CD4-positive, alpha-beta memory T cell (primary cell): ENCODE results near the gene PISD. TPM values are rescaled to one million over a fixed set of nuclear protein-coding genes. Genes with fewer than 3 reads are reported as not detected.
A peak's percentile ranks its signal among the peaks of the same experiment; 100 is the strongest.
"Not testable (repeated sequence)": the region's sequence is repeated elsewhere in the genome, so short reads cannot be mapped to it uniquely, and the experiment has no call there.

Source experiments
- CTCF ChIA-PET: fragments of 350-600 bp; sonication (Branson Sonifier 250); formaldehyde crosslinking; loops from one replicate; lab custom pipeline; 2021; ENCODE audit warnings: inconsistent platforms; ENCODE audit not compliant: partially characterized antibody; lab: Charles Lee
- POLR2A ChIA-PET: fragments of 350-600 bp; sonication (Branson Sonifier 250); formaldehyde crosslinking; loops from one replicate; lab custom pipeline; 2021; ENCODE audit not compliant: partially characterized antibody; lab: Charles Lee
- DNase-seq, 5 donors: peaks; one replicate each; pipeline versions ENCODE4 v3.0.0 to v3.0.0-alpha.2; 2020 to 2022; ENCODE audit warnings: mixed read lengths in 1 of 5
- H3K27ac ChIP-seq: one replicate; pipeline ENCODE4 v1.7.0; 2013; ENCODE audit warnings: low read depth, low read length
- H3K27me3 ChIP-seq: 2 replicates; pipeline ENCODE4 v1.7.0; 2013; ENCODE audit warnings: mild to moderate bottlenecking, low read length, moderate library complexity; ENCODE audit not compliant: insufficient read depth
- H3K36me3 ChIP-seq: 2 replicates; pipeline ENCODE4 v1.7.0; 2013; ENCODE audit warnings: mild to moderate bottlenecking, low read length, moderate library complexity; ENCODE audit not compliant: insufficient read depth
- H3K4me1 ChIP-seq: 2 replicates; pipeline ENCODE4 v1.7.0; 2013; ENCODE audit warnings: mild to moderate bottlenecking, low read length, moderate library complexity; ENCODE audit not compliant: insufficient read depth
- H3K4me3 ChIP-seq, 2 donors: one replicate each; pipeline ENCODE4 v1.7.0; 2013; ENCODE audit warnings: low read length in 2 of 2, mild to moderate bottlenecking in 1 of 2
- H3K9me3 ChIP-seq, 2 donors: one replicate each; pipeline ENCODE4 v1.7.0; 2013; ENCODE audit warnings: low read length in 2 of 2, control low read depth in 1 of 2; ENCODE audit not compliant: control insufficient read depth in 1 of 2
- H3K27ac Mint-ChIP-seq, 7 donors: one replicate each; pipeline ENCODE4 v1.8.0; 2020 to 2021; ENCODE audit warnings: mixed read lengths in 7 of 7, mild to moderate bottlenecking in 6 of 7, inconsistent platforms in 3 of 7, moderate library complexity in 3 of 7
- H3K27me3 Mint-ChIP-seq, 2 donors: one replicate each; pipeline ENCODE4 v1.8.0; 2020 to 2021; ENCODE audit warnings: mixed read lengths in 2 of 2
- H3K36me3 Mint-ChIP-seq, 2 donors: one replicate each; pipeline ENCODE4 v1.8.0; 2020 to 2021; ENCODE audit warnings: mixed read lengths in 2 of 2, inconsistent platforms in 1 of 2, mild to moderate bottlenecking in 1 of 2
- H3K4me1 Mint-ChIP-seq, 4 donors: one replicate each; pipeline ENCODE4 v1.8.0; 2020 to 2021; ENCODE audit warnings: mixed read lengths in 4 of 4, mild to moderate bottlenecking in 1 of 4
- H3K4me3 Mint-ChIP-seq, 8 donors: one replicate each; pipeline ENCODE4 v1.8.0; 2020 to 2021; ENCODE audit warnings: mixed read lengths in 8 of 8, mild to moderate bottlenecking in 7 of 8, moderate library complexity in 6 of 8, inconsistent platforms in 3 of 8
- H3K9me3 Mint-ChIP-seq, 8 donors: one replicate each; pipeline ENCODE4 v1.8.0; 2020 to 2021; ENCODE audit warnings: mixed read lengths in 8 of 8, mild to moderate bottlenecking in 5 of 8, inconsistent platforms in 3 of 8, moderate library complexity in 1 of 8
- intact Hi-C: fragments of 100-400 bp; cut with micrococcal nuclease; formaldehyde crosslinking; loops from one replicate; pipeline ENCODE4 v1.15.1; 2023
- polyA plus RNA-seq, 2 donors: library from polyadenylated mRNA; unstranded; fragments of 300-500 nt; fragmentation: Illumina TruSeq; gene quantifications; one replicate each; pipeline ENCODE4 v1.2.3, GENCODE V29; 2021
- total RNA-seq, 2 experiments: library from RNA; stranded (reverse); gene quantifications; one replicate each; pipeline ENCODE4 v1.2.3, GENCODE V29; 2021

Gene PISD
- total and polyA plus RNA-seq, 4 experiments from 2014 or later = 16.7 to 35.4 (median 30.8) TPM

DNA sequence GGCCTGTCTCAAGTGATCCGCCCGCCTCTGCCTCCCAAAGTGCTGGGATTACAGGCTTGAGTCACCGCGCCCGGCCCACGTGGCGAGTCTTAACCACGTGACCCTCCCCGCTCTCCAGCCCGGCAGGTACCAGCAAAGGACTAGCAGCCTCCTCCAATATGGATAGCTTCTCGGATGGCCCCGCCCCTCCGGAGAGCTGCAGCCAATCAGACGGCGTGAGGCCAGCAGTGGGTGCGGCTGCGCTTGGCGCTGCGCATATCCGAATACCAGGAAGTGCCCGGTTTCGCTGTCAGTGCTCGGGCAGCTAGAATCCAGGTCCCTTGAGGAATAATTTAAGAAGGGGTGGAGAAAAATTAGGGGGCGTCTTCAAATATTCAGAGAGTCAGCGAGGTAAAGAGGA lies 14.7 kb upstream of the PISD start:
- intact Hi-C loops = loop anchor here (1.0 to 2.0 kb wide), 3 partner anchors 14 to 1252 kb away; partner anchors contain the start of genes MTFP1 and PISD
- Histone ChIP-seq H3K27ac (peak overlapping the region; percentile 76), H3K4me1 (peaks cover 3% of the 10 kb centered on the region), H3K36me3 (no peaks in the 10 kb centered on the region), H3K9me3 (no peaks in the 10 kb centered on the region), H3K27me3 (no peaks in the 10 kb centered on the region), H3K4me3 (peak overlapping the region; percentile 65 to 80)
- H3K4me1 Mint-ChIP-seq = peaks cover 10 to 13% (median 12%) of the 10 kb centered on the region in 4 donors
- H3K4me3 Mint-ChIP-seq = peak overlapping the region; percentile 92 to 100 (median 96)
- ChIA-PET POLR2A (interaction anchor here (1.1 to 3.7 kb wide), 9 partner anchors 8 to 387 kb away, joined by 3 to 70 read pairs (median 7); partner anchors contain the start of genes DEPDC5 and PISD), CTCF (interaction anchor here (0.5 to 5.4 kb wide), 10 partner anchors 12 to 384 kb away, joined by 3 to 78 read pairs (median 3); partner anchors contain the start of gene PISD)
- H3K27ac Mint-ChIP-seq = peak overlapping the region; percentile 91 to 100 (median 97)
- DNase-seq = peak; percentile 89 to 94 (median 89)
- peaks cover 0 to 2% of the 10 kb centered on the region in 2 donors for H3K36me3 Mint-ChIP-seq
- H3K9me3 Mint-ChIP-seq = peaks cover 0 to 4% (median 0%) of the 10 kb centered on the region in 8 donors
- no peaks in the 10 kb centered on the region for H3K27me3 Mint-ChIP-seq

DNA sequence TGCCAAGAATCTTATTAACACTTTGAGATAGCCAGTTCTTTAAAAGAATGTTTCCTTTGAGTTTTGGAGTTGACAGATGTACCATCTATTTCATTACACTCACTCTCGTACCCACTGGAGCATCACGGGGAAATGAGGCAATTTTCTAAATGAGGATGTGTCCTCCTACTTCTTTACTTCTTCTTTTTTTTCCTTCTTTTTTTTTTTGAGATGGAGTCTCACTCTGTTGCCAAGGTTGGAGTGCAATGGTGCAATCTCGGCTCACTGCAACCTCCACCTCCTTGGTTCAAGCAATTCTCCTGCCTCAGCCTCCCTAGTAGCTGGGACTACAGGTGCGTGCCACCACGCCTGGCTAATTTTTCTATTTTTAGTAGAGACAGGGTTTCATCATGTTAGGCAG lies 12.2 kb upstream of the PISD start:
- CTCF ChIA-PET = interaction anchor here (0.9 kb wide), 1 partner anchor 10 kb away, joined by 3 read pairs; no protein-coding TSS in a partner anchor
- H3K9me3 Mint-ChIP-seq, H3K27me3 Mint-ChIP-seq, H3K4me3 ChIP-seq, H3K36me3 Mint-ChIP-seq, intact Hi-C loops, H3K27me3 ChIP-seq, DNase-seq, H3K27ac ChIP-seq, H3K36me3 ChIP-seq, H3K9me3 ChIP-seq, H3K27ac Mint-ChIP-seq, H3K4me1 ChIP-seq, H3K4me3 Mint-ChIP-seq, POLR2A ChIA-PET: not testable (repeated sequence)
- H3K4me1 Mint-ChIP-seq = peaks cover 10 to 13% (median 12%) of the 10 kb centered on the region in 4 donors

DNA sequence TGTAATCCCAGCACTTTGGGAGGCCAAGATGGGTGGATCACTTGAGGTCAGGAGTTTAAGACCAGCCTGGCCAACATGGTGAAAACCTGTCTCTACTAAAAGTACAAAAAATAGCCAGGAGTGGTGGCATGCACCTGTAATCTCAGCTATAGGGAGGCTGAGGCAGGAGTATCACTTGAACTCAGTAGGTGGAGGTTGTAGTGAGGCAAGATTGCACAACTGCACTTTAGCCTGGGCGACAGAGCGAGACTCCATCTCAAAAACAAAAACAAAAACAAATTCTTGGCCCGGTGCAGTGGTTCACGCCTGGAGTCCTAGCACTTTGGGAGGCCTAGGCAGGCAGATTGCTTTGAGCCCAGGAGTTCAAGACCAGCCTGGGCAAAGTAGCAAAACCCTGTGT lies 6.8 kb upstream of the PISD start:
- intact Hi-C loops, H3K4me3 Mint-ChIP-seq, H3K27me3 Mint-ChIP-seq, H3K36me3 ChIP-seq, H3K4me1 Mint-ChIP-seq, H3K4me1 ChIP-seq, H3K27ac Mint-ChIP-seq, DNase-seq, H3K27ac ChIP-seq, H3K9me3 Mint-ChIP-seq, H3K36me3 Mint-ChIP-seq, H3K27me3 ChIP-seq, H3K4me3 ChIP-seq, H3K9me3 ChIP-seq: not testable (repeated sequence)
- ChIA-PET POLR2A (interaction anchor here (1.6 kb wide), 1 partner anchor 8 kb away, joined by 9 read pairs; no protein-coding TSS in a partner anchor), CTCF (interaction anchor here (0.7 to 7.9 kb wide), 5 partner anchors 8 to 301 kb away, joined by 3 to 78 read pairs (median 4); no protein-coding TSS in a partner anchor)

DNA sequence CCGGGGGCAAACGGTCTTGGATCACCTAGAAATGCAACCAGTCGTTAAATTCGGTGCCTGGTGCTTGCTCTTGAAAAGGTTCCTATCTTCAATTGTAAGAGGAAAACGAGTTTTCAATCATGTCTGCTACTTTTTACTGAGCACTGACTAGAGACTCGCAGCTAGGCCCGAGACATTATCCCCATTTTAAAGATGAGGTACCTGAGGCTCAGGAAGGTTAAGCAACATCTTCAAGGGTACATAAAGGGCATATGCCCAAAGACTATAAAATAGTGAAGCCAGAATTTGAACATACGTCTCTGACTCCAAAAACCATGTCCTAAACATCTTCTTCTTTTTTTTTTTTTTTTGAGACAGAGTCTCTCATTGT lies 638 bp upstream of the PISD start:
- H3K27ac ChIP-seq = peak overlapping the region; percentile 73
- H3K4me3 ChIP-seq = peak overlapping the region; percentile 25 to 96
- Mint-ChIP-seq H3K36me3 (peaks cover 5 to 18% of the 10 kb centered on the region in 2 donors), H3K27me3 (peaks cover 0 to 2% of the 10 kb centered on the region in 2 donors), H3K4me3 (peak overlapping the region; percentile 97 to 100 (median 100)), H3K9me3 (no peaks in the 10 kb centered on the region), H3K4me1 (peaks cover 26 to 45% (median 33%) of the 10 kb centered on the region in 4 donors), H3K27ac (peak overlapping the region; percentile 95 to 100 (median 98))
- peaks cover 21% of the 10 kb centered on the region for H3K4me1 ChIP-seq
- CTCF ChIA-PET = interaction anchor here (0.7 to 7.9 kb wide), 6 partner anchors 15 to 308 kb away, joined by 3 to 78 read pairs (median 4); no protein-coding TSS in a partner anchor
- H3K9me3 ChIP-seq = no peaks in the 10 kb centered on the region
- H3K27me3 ChIP-seq = no peaks in the 10 kb centered on the region
- no peak for DNase-seq
- no peaks in the 10 kb centered on the region for H3K36me3 ChIP-seq
- intact Hi-C loops = loop anchor here (1.0 to 5.0 kb wide), 4 partner anchors 14 to 815 kb away; partner anchors contain the start of gene YWHAH
- POLR2A ChIA-PET = interaction anchor here (0.6 to 3.3 kb wide), 20 partner anchors 7 to 812 kb away, joined by 3 to 70 read pairs (median 5); partner anchors contain the start of genes DEPDC5, FBXO7, PATZ1 and YWHAH

DNA sequence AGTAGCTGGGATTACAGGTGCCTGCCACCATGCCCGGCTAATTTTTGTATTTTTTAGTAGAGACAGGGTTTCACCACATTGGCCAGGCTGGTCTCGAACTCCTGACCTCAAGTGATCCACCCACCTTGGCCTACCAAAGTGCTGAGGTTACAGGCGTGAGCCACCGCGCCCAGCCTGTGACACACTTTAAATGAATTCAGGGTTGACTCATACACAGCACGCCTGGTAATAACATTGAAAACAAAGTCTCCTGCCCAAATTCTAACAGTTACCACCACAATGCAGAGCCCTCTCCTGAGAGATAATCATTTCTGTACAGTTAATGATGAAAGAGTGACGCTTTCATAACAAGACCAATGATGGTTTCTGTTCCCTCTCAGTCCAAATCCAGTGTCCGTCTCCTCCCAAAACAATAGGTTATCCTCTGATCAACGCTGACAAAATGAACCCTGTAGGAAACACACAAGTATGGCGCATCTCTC lies 1.1 kb downstream of the PISD start:
- not testable (repeated sequence) for H3K27me3 Mint-ChIP-seq, H3K27ac ChIP-seq, H3K27me3 ChIP-seq, H3K9me3 ChIP-seq, H3K9me3 Mint-ChIP-seq, H3K36me3 ChIP-seq
- Mint-ChIP-seq H3K4me3 (peak overlapping the region; percentile 97 to 100 (median 100)), H3K36me3 (peaks cover 9 to 18% of the 10 kb centered on the region in 2 donors), H3K27ac (peak overlapping the region; percentile 95 to 100 (median 98)), H3K4me1 (peaks cover 29 to 46% (median 34%) of the 10 kb centered on the region in 4 donors)
- peak in 2 of 5 donors; percentile 15 to 58 for DNase-seq
- Histone ChIP-seq H3K4me1 (peaks cover 21% of the 10 kb centered on the region), H3K4me3 (peak overlapping the region in 1 of 2 donors; percentile 96)
- intact Hi-C loops = loop anchor here (5.0 kb wide), 1 partner anchor 816 kb away; no protein-coding TSS in a partner anchor
- ChIA-PET CTCF (interaction anchor here (1.0 to 7.9 kb wide), 8 partner anchors 14 to 310 kb away, joined by 3 to 78 read pairs (median 4); no protein-coding TSS in a partner anchor), POLR2A (interaction anchor here (0.9 to 3.3 kb wide), 11 partner anchors 14 to 316 kb away, joined by 3 to 70 read pairs (median 7); partner anchors contain the start of genes DEPDC5 and YWHAH)

DNA sequence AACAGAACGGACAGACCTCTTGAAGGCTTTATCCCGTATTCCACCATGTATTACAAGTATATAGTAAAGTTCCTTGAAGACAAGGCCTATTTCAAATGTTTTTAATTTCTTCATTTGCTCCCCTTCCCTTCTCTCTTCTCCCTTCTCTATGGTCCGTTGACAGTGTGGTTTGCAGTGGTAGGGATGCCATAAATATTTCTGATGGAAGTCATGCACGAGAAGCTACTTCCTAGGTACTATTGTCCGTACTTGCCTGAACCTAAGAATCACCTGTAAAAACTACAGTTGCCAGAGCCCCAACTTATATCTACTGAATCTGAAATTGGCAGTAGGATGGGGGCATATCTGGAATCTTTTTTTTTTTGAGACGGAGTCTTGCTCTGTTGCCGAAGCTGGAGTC lies 2.8 kb downstream of the PISD start:
- no peak overlapping the region for H3K4me3 ChIP-seq
- H3K9me3 ChIP-seq = no peaks in the 10 kb centered on the region
- intact Hi-C loops = no loop called here
- CTCF ChIA-PET = interaction anchor here (1.0 kb wide), 1 partner anchor 311 kb away, joined by 3 read pairs; no protein-coding TSS in a partner anchor
- Mint-ChIP-seq H3K27me3 (peaks cover 0 to 2% of the 10 kb centered on the region in 2 donors), H3K4me1 (peaks cover 27 to 45% (median 33%) of the 10 kb centered on the region in 4 donors), H3K9me3 (no peaks in the 10 kb centered on the region), H3K27ac (no peak overlapping the region), H3K36me3 (peaks cover 9 to 19% of the 10 kb centered on the region in 2 donors), H3K4me3 (peak overlapping the region in 1 of 8 donors; percentile 35)
- H3K27ac ChIP-seq = no peak overlapping the region
- H3K27me3 ChIP-seq = no peaks in the 10 kb centered on the region
- H3K36me3 ChIP-seq = peaks cover 2% of the 10 kb centered on the region
- POLR2A ChIA-PET = no interaction called here
- DNase-seq = no peak
- peaks cover 22% of the 10 kb centered on the region for H3K4me1 ChIP-seq

DNA sequence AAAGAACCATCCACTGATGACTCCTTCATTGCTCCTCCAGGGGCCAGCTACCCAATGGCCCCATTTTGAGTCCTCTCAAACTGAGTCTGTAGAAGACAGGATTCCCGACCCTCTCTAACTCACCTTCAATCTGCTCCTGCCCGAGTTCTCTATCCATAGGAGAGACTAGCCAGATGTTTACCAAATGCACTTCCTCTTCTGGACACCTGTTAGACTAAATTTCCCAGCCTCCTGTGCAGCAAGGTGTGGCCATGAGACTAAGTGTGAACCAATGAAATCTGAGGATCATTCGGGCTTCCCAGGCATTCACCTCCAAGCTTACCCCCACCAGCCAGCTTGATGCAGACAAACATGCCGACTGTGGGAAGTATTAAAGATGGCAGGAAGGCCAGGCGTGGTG lies 7.6 kb downstream of the PISD start:
- H3K27me3 Mint-ChIP-seq = no peaks in the 10 kb centered on the region
- intact Hi-C loops = no loop called here
- no peak overlapping the region for H3K4me3 ChIP-seq
- CTCF ChIA-PET = interaction anchor here (3.5 kb wide), 1 partner anchor 11 kb away, joined by 17 read pairs; no protein-coding TSS in a partner anchor
- H3K36me3 ChIP-seq = peaks cover 5% of the 10 kb centered on the region
- no peak for DNase-seq
- H3K9me3 ChIP-seq = no peaks in the 10 kb centered on the region
- H3K36me3 Mint-ChIP-seq = peaks cover 19% of the 10 kb centered on the region in 2 donors
- peaks cover 15% of the 10 kb centered on the region for H3K4me1 ChIP-seq
- POLR2A ChIA-PET = interaction anchor here (1.8 kb wide), 1 partner anchor 8 kb away, joined by 5 read pairs; the partner anchor contains the start of gene PISD
- peak overlapping the region in 4 of 7 donors; percentile 2 to 86 (median 62) for H3K27ac Mint-ChIP-seq
- no peak overlapping the region for H3K27ac ChIP-seq
- H3K4me3 Mint-ChIP-seq = no peak overlapping the region
- H3K9me3 Mint-ChIP-seq = no peaks in the 10 kb centered on the region
- H3K27me3 ChIP-seq = no peaks in the 10 kb centered on the region
- H3K4me1 Mint-ChIP-seq = peaks cover 23 to 43% (median 33%) of the 10 kb centered on the region in 4 donors
